Keratinocyte (primary cell): ENCODE results near the gene EMP2. TPM values are rescaled to one million over a fixed set of nuclear protein-coding genes. Genes with fewer than 3 reads are reported as not detected.

ENCODE experiments used
- DNase-seq: peaks from one replicate; pipeline ENCODE4 v3.0.0-alpha.2; 2011; ENCODE audit warnings: low read depth, missing footprints, low spot score
- FAIRE-seq: peaks from 2 replicates; lab custom pipeline; 2011; peaks lifted over from hg19 to GRCh38; lab: Jason Lieb, UNC
- H2AFZ ChIP-seq: 2 replicates; pipeline ENCODE4 v1.6.0; 2012; ENCODE audit warnings: low read length, control low read depth, inconsistent platforms; ENCODE audit not compliant: control insufficient read depth
- H3K27ac ChIP-seq: 2 replicates; pipeline ENCODE4 v1.5.1; 2011; ENCODE audit warnings: low read length; ENCODE audit not compliant: control insufficient read depth, insufficient read depth
- H3K27me3 ChIP-seq: 3 replicates; pipeline ENCODE4 v1.6.0; 2011; ENCODE audit warnings: low read length; ENCODE audit not compliant: control insufficient read depth, insufficient read depth; ENCODE audit errors: extremely low read depth
- H3K36me3 ChIP-seq, 2 experiments: 2 replicates in 1 of 2; 3 replicates in 1 of 2; pipeline ENCODE4 v1.5.1; 2011; ENCODE audit warnings: low read length in 2 of 2, mild to moderate bottlenecking in 1 of 2; ENCODE audit not compliant: control insufficient read depth in 2 of 2, insufficient read depth in 2 of 2; ENCODE audit errors: extremely low read depth in 1 of 2
- H3K4me1 ChIP-seq: 3 replicates; pipeline ENCODE4 v1.5.1; 2011; ENCODE audit warnings: low read length; ENCODE audit not compliant: control insufficient read depth, insufficient read depth; ENCODE audit errors: extremely low read depth
- H3K4me2 ChIP-seq: 3 replicates; pipeline ENCODE4 v1.6.0; 2011; ENCODE audit warnings: low read depth, low read length; ENCODE audit not compliant: control insufficient read depth, insufficient read depth; ENCODE audit errors: extremely low read depth
- H3K4me3 ChIP-seq, 3 experiments: fragments of 200-600 bp in 1 of 3; sonication (generic) in 1 of 3; 2 replicates in 2 of 3; 3 replicates in 1 of 3; pipeline ENCODE4 v1.5.1; 2011 to 2016; ENCODE audit warnings: low read length in 3 of 3, mild to moderate bottlenecking in 3 of 3, control low read depth in 2 of 3, inconsistent platforms in 1 of 3, low read depth in 1 of 3, mixed read lengths in 1 of 3, mixed run types in 1 of 3, moderate library complexity in 1 of 3; ENCODE audit not compliant: control insufficient read depth in 2 of 3, insufficient read depth in 2 of 3; ENCODE audit errors: extremely low read depth in 1 of 3
- H3K79me2 ChIP-seq: 2 replicates; pipeline ENCODE4 v1.6.0; 2012; ENCODE audit warnings: low read length; ENCODE audit not compliant: control insufficient read depth, insufficient read depth
- H3K9ac ChIP-seq: 3 replicates; pipeline ENCODE4 v1.6.0; 2011; ENCODE audit warnings: low read length; ENCODE audit not compliant: control insufficient read depth, insufficient read depth; ENCODE audit errors: extremely low read depth
- H3K9me1 ChIP-seq: 3 replicates; pipeline ENCODE4 v1.6.0; 2011; ENCODE audit warnings: low read length; ENCODE audit not compliant: control insufficient read depth, insufficient read depth; ENCODE audit errors: extremely low read depth
- H3K9me3 ChIP-seq: 2 replicates; pipeline ENCODE4 v1.5.1; 2012; ENCODE audit warnings: low read depth, low read length; ENCODE audit not compliant: control insufficient read depth
- H4K20me1 ChIP-seq: 3 replicates; pipeline ENCODE4 v1.6.0; 2011; ENCODE audit warnings: low read length; ENCODE audit not compliant: control insufficient read depth, insufficient read depth; ENCODE audit errors: extremely low read depth
- EZH2 ChIP-seq: IDR thresholded peaks from one replicate; pipeline ENCODE4 v1.6.1; 2012; ENCODE audit warnings: inconsistent platforms, mild to moderate bottlenecking, low read length, moderate library complexity
- dilution Hi-C: fragments of 300-500 bp; cut with MboI; formaldehyde crosslinking; loops from one replicate; pipeline ENCODE4 v1.7.0; 2020; ENCODE audit warnings: low sequenced_read_pairs; ENCODE audit not compliant: extremely low pct_ligation_motif_present
- polyA plus RNA-seq, 5 experiments: library from polyadenylated mRNA; depleted of rRNA in 3 of 5; stranded (reverse) in 3 of 5; stranded (forward) in 1 of 5; unstranded in 1 of 5; fragments of >200 nt; gene quantifications; 1 replicate in 1 of 5; 2 replicates in 3 of 5; 3 replicates in 1 of 5; pipeline versions ENCODE4 v1.2.1 to v1.2.3, GENCODE V29; 2011 to 2012; ENCODE audit warnings: missing spikeins in 2 of 5, low read depth in 1 of 5, low replicate concordance in 1 of 5
- TF ChIP-seq, protein P1 (sequence below), 3 experiments: IDR thresholded peaks in 1 of 3; conservative IDR thresholded peaks in 1 of 3; optimal IDR thresholded peaks in 1 of 3; 2 replicates in 2 of 3; 3 replicates in 1 of 3; pipeline versions ENCODE3 to v1.5.1; 2011; ENCODE audit warnings: low read length in 3 of 3, mild to moderate bottlenecking in 3 of 3, moderate library complexity in 2 of 3, control low read depth in 1 of 3, inconsistent platforms in 1 of 3; ENCODE audit not compliant: insufficient read depth in 2 of 3; ENCODE audit errors: extremely low read depth in 1 of 3

The EMP2 gene
- polyA plus RNA-seq, 1 donor (not counting 4 experiments of a cell fraction or from before 2014, with no cell fraction given) = 19.1 TPM

DNA sequence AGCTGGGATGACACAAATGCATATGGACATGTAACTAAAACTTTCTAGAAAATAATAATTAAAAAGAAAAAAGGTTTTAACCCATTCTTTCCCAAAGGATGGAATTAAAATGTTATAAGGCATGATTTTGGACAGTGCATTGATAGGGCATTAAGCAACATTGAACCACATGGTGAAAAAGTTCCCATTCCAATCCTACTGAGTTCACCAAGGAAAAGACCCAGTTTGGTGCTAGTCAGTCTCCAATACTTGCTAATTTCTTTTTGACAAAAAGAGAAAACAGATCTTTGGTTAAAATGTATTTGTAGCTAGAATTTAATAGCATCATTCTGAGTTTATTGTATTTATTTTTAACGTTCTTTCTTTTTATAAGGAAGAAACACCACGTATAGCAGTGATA lies 28.1 kb downstream of the EMP2 start:
- Histone ChIP-seq H3K27ac (no peak overlapping the region), H3K27me3 (no peaks in the 10 kb centered on the region), H3K4me2 (no peak overlapping the region), H4K20me1 (no peaks in the 10 kb centered on the region), H3K9me3 (no peaks in the 10 kb centered on the region), H3K79me2 (no peaks in the 10 kb centered on the region), H3K4me1 (no peaks in the 10 kb centered on the region), H3K4me3 (no peak overlapping the region), H3K36me3 (no peaks in the 10 kb centered on the region), H3K9me1 (no peaks in the 10 kb centered on the region), H2AFZ (no peak overlapping the region), H3K9ac (no peak overlapping the region)
- dilution Hi-C loops = no loop called here
- TF ChIP-seq EZH2 = no peak
- TF ChIP-seq, protein P1, sequence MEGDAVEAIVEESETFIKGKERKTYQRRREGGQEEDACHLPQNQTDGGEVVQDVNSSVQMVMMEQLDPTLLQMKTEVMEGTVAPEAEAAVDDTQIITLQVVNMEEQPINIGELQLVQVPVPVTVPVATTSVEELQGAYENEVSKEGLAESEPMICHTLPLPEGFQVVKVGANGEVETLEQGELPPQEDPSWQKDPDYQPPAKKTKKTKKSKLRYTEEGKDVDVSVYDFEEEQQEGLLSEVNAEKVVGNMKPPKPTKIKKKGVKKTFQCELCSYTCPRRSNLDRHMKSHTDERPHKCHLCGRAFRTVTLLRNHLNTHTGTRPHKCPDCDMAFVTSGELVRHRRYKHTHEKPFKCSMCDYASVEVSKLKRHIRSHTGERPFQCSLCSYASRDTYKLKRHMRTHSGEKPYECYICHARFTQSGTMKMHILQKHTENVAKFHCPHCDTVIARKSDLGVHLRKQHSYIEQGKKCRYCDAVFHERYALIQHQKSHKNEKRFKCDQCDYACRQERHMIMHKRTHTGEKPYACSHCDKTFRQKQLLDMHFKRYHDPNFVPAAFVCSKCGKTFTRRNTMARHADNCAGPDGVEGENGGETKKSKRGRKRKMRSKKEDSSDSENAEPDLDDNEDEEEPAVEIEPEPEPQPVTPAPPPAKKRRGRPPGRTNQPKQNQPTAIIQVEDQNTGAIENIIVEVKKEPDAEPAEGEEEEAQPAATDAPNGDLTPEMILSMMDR (optimal IDR thresholded peaks at IDR 0.05 in 1 of 3, IDR thresholded peaks at IDR 0.05 in 1 of 3, conservative IDR thresholded peaks at IDR 0.05 in 1 of 3; ENCODE audit: extremely low read depth in 1 of 3, insufficient read depth in 2 of 3, low read length in 3 of 3) = no peak
- FAIRE-seq (no peak), DNase-seq (no peak)

DNA sequence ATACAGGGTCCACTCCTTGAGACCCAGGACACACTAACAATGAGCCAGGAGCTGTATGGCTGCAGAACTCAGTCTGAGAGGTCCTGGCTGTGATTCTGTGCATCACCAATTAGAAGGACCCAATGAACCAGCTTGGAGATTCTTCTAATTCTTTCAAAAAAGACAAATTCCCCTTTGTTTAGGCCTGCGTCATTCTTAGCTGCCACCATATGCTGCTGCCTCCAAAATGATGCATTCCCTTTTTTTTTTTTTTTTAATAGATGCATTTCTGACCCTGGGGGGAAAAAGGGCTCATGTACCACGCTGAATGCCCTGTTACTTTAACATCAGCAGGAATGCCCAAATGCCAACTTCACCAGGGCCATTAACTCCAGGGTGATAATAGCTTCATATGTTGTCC lies 28.5 kb downstream of the EMP2 start:
- no peaks in the 10 kb centered on the region for H3K4me1 ChIP-seq
- H3K36me3 ChIP-seq = peaks cover 0 to under 1% of the 10 kb centered on the region in 2 experiments
- H3K27me3 ChIP-seq = no peaks in the 10 kb centered on the region
- H3K4me2 ChIP-seq = no peak overlapping the region
- no peaks in the 10 kb centered on the region for H4K20me1 ChIP-seq
- no peak for TF ChIP-seq EZH2
- TF ChIP-seq, protein P1 (optimal IDR thresholded peaks at IDR 0.05 in 1 of 3, IDR thresholded peaks at IDR 0.05 in 1 of 3, conservative IDR thresholded peaks at IDR 0.05 in 1 of 3; ENCODE audit: extremely low read depth in 1 of 3, insufficient read depth in 2 of 3, low read length in 3 of 3) = no peak
- H3K9me3 ChIP-seq = no peaks in the 10 kb centered on the region
- no peaks in the 10 kb centered on the region for H3K79me2 ChIP-seq
- no peaks in the 10 kb centered on the region for H3K9me1 ChIP-seq
- no peak overlapping the region for H3K9ac ChIP-seq
- FAIRE-seq (no peak), DNase-seq (no peak)
- H3K27ac ChIP-seq = no peak overlapping the region
- dilution Hi-C loops = no loop called here
- no peak overlapping the region for H2AFZ ChIP-seq
- no peak overlapping the region for H3K4me3 ChIP-seq
